Measurements from ENCODE around the gene ACER3. TPM values are rescaled to one million over a fixed set of nuclear protein-coding genes. Genes with fewer than 3 reads are reported as not detected.

Gene ACER3
- total RNA-seq, 4 donors from 2014 or later: 1.1 to 3.4 (median 2.6) TPM

DNA sequence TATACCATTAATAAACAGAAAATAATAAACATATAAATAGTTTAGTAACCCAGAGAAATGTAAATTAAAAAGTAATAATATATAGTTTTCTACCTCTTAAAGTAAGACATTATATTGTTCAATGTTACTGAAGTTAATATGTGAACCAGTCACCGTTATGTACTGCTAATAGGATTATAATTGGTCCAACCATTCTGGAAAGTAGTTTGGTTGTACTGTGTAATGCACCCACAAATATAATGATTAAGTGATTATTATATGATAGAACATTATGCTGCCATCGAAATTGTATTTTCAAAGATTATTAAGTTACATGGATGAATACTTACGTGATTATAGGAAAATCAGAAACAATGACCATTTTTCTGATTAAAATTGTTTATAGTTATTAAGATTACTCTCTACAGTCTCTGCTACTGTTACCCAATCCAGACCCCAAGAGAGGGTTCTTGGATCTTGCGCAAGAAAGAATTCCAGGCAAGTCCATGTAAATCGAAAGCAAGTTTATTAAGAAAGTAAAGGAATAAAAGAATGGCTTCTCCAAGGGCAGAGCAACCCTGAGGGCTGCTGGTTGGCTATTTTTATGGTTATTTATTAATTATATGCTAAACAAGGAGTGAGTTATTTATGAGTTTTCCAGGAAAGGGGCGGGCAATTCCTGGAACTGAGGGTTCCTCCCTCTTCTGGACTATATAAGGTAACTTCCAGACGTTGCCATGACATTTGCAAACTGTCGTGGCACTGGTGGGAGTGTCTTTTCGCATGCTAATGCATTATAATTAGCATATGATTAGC, 50.1 kb downstream of the ACER3 start:
- Histone ChIP-seq H3K36me3 (no peaks in the 10 kb centered on the region), H3K4me1 (no peaks in the 10 kb centered on the region), H3K27ac (peak overlapping the region in 1 of 4 donors; percentile 11), H3K27me3 (no peaks in the 10 kb centered on the region), H3K9me3 (no peaks in the 10 kb centered on the region), H3K4me3 (no peak overlapping the region)
- ATAC-seq (peak in 1 of 2 donors; percentile 50), DNase-seq (peak in 1 of 2 donors; percentile 30)
- TF ChIP-seq CTCF (IDR thresholded peaks at IDR 0.05 in 4 of 5, conservative IDR thresholded peaks at IDR 0.05 in 1 of 5) (no peak), POLR2A (IDR thresholded peaks at IDR 0.05) (no peak)
- intact Hi-C loops (cut with DNase I; ENCODE audit: low total_unique reads): loop anchor here (10.0 kb wide), 1 partner anchor 164 kb away; no protein-coding TSS in a partner anchor
- in situ Hi-C loops (cut with MboI; ENCODE audit: low sequenced_read_pairs in 4 of 4): loop anchor here (10.0 to 25.0 kb wide), 2 partner anchors 174 to 186 kb away; no protein-coding TSS in a partner anchor

GRCh38 chr11:76911415-76911808, 50.7 kb downstream of the ACER3 start:
- no peaks in the 10 kb centered on the region for H3K9me3 ChIP-seq
- ATAC-seq (no peak), DNase-seq (no peak)
- intact Hi-C loops (cut with DNase I; ENCODE audit: low total_unique reads): loop anchor here (10.0 kb wide), 1 partner anchor 163 kb away; no protein-coding TSS in a partner anchor
- no peak for TF ChIP-seq CTCF (IDR thresholded peaks at IDR 0.05 in 4 of 5, conservative IDR thresholded peaks at IDR 0.05 in 1 of 5)
- no peak for TF ChIP-seq POLR2A (IDR thresholded peaks at IDR 0.05)
- no peak overlapping the region for H3K4me3 ChIP-seq
- no peaks in the 10 kb centered on the region for H3K36me3 ChIP-seq
- H3K27me3 ChIP-seq: no peaks in the 10 kb centered on the region
- in situ Hi-C loops (cut with MboI; ENCODE audit: low sequenced_read_pairs in 4 of 4): loop anchor here (10.0 to 25.0 kb wide), 2 partner anchors 174 to 187 kb away; no protein-coding TSS in a partner anchor
- H3K4me1 ChIP-seq: no peaks in the 10 kb centered on the region
- H3K27ac ChIP-seq: peak overlapping the region in 1 of 4 donors; percentile 11

GRCh38 chr11:76916712-76917111, 56.0 kb downstream of the ACER3 start:
- no peak overlapping the region for H3K27ac ChIP-seq
- in situ Hi-C loops (cut with MboI; ENCODE audit: low sequenced_read_pairs in 4 of 4): loop anchor here (5.0 to 25.0 kb wide), 3 partner anchors 104 to 192 kb away; no protein-coding TSS in a partner anchor
- ATAC-seq (no peak), DNase-seq (no peak)
- no peak overlapping the region for H3K4me3 ChIP-seq
- no peaks in the 10 kb centered on the region for H3K27me3 ChIP-seq
- intact Hi-C loops (cut with DNase I; ENCODE audit: low total_unique reads): loop anchor here (5.0 to 10.0 kb wide), 2 partner anchors 158 to 184 kb away; no protein-coding TSS in a partner anchor
- no peaks in the 10 kb centered on the region for H3K36me3 ChIP-seq
- TF ChIP-seq CTCF (IDR thresholded peaks at IDR 0.05 in 4 of 5, conservative IDR thresholded peaks at IDR 0.05 in 1 of 5): no peak
- TF ChIP-seq POLR2A (IDR thresholded peaks at IDR 0.05): no peak
- H3K4me1 ChIP-seq: peaks cover 6% of the 10 kb centered on the region in 2 donors
- no peaks in the 10 kb centered on the region for H3K9me3 ChIP-seq

GRCh38 chr11:76918941-76919386, 58.2 kb downstream of the ACER3 start:
- ATAC-seq (peak; percentile 79 to 80), DNase-seq (peak in 1 of 2 donors; percentile 9)
- in situ Hi-C loops (cut with MboI; ENCODE audit: low sequenced_read_pairs in 4 of 4) (loop anchor here (5.0 to 25.0 kb wide), 3 partner anchors 107 to 194 kb away; no protein-coding TSS in a partner anchor), intact Hi-C loops (cut with DNase I; ENCODE audit: low total_unique reads) (loop anchor here (1.0 to 10.0 kb wide), 3 partner anchors 112 to 187 kb away; no protein-coding TSS in a partner anchor)
- Histone ChIP-seq H3K27me3 (no peaks in the 10 kb centered on the region), H3K4me1 (peaks cover 6% of the 10 kb centered on the region in 2 donors), H3K9me3 (no peaks in the 10 kb centered on the region), H3K4me3 (peak overlapping the region in 3 of 4 donors; percentile 16 to 31 (median 30)), H3K36me3 (no peaks in the 10 kb centered on the region), H3K27ac (no peak overlapping the region)
- no peak for TF ChIP-seq POLR2A (IDR thresholded peaks at IDR 0.05)
- TF ChIP-seq CTCF (IDR thresholded peaks at IDR 0.05 in 4 of 5, conservative IDR thresholded peaks at IDR 0.05 in 1 of 5): peak; percentile 45 to 74 (median 59)
